NCI-H2171 treated with DMSO at 0.1 percent for 48 hours (cell line): Measurements from ENCODE around the gene NXN.
"Not testable (repeated sequence)": the region's sequence is repeated elsewhere in the genome, so short reads cannot be mapped to it uniquely, and the experiment has no call there.

ENCODE experiments used
- DNase-seq: peaks from one replicate; lab custom pipeline; 2025; lab: John Stamatoyannopoulos, UW

The NXN gene

GRCh38 chr17:829614-830013 lies 150.0 kb downstream of the NXN start:
- not testable (repeated sequence) for DNase-seq

- DNase-seq, result no peak
Measured at GRCh38 chr17:828761-829160, 150.8 kb downstream of the NXN start.

- no peak for DNase-seq
Measured at GRCh38 chr17:826778-827177, 152.8 kb downstream of the NXN start.

- no peak for DNase-seq
Measured at GRCh38 chr17:825216-825615, 154.4 kb downstream of the NXN start.

GRCh38 chr17:824378-824777 lies 155.2 kb downstream of the NXN start:
- DNase-seq, result no peak

- DNase-seq, result peak; percentile 84
Measured at GRCh38 chr17:823501-823902, 156.1 kb downstream of the NXN start.

GRCh38 chr17:819251-819650 lies 160.3 kb downstream of the NXN start:
- no peak for DNase-seq

- DNase-seq, result no peak
Measured at GRCh38 chr17:814371-814770, 165.2 kb downstream of the NXN start.

- DNase-seq, result no peak
Measured at GRCh38 chr17:812638-813204, 166.9 kb downstream of the NXN start.

- no peak for DNase-seq
Measured at GRCh38 chr17:811051-811784, 168.4 kb downstream of the NXN start.

- no peak for DNase-seq
Measured at GRCh38 chr17:807523-808294, 171.9 kb downstream of the NXN start.

- no peak for DNase-seq
Measured at GRCh38 chr17:806781-807522, 172.6 kb downstream of the NXN start.

- DNase-seq, result no peak
Measured at GRCh38 chr17:806346-806745, 173.2 kb downstream of the NXN start.

GRCh38 chr17:805886-806285 lies 173.7 kb downstream of the NXN start:
- not testable (repeated sequence) for DNase-seq

GRCh38 chr17:804541-805435 lies 174.8 kb downstream of the NXN start:
- DNase-seq, result no peak

- no peak for DNase-seq
Measured at GRCh38 chr17:802901-803881, 176.4 kb downstream of the NXN start.

- peak; percentile 10 for DNase-seq
Measured at GRCh38 chr17:802481-802880, 177.1 kb downstream of the NXN start.

- no peak for DNase-seq
Measured at GRCh38 chr17:801660-802059, 177.9 kb downstream of the NXN start.

- DNase-seq, result no peak
Measured at GRCh38 chr17:800446-801242, 178.9 kb downstream of the NXN start.
